GM12873 (cell line): Measurements from ENCODE around the gene CDC40.

Source experiments
- TF ChIP-seq, protein P1 (sequence below): IDR thresholded peaks from 2 replicates; pipeline ENCODE4 v1.5.1; 2012; ENCODE audit warnings: low read depth, mild to moderate bottlenecking, moderate library complexity, low read length, control low read depth; ENCODE audit not compliant: insufficient read depth; ENCODE audit errors: missing control alignments

CDC40 gene

DNA sequence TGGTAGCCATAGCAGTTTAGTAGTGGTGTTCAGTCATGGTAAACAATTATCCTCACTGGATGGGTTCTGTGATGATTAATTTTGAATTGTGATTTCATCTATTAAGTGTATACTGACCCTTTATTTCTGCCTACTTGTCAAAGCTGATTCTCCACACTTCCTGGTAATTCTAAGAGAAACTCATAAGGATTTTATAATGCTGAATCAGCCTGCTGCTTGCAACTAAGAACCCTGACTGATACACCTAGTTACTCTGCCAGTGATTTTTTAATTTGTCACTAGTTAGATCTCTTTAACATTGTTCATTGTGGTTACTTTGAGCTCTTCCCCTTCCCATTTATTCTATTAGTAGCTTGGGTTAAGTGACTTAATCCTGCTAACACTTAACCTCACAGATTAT is 8.6 kb downstream of the CDC40 start:
- TF ChIP-seq, protein P1, sequence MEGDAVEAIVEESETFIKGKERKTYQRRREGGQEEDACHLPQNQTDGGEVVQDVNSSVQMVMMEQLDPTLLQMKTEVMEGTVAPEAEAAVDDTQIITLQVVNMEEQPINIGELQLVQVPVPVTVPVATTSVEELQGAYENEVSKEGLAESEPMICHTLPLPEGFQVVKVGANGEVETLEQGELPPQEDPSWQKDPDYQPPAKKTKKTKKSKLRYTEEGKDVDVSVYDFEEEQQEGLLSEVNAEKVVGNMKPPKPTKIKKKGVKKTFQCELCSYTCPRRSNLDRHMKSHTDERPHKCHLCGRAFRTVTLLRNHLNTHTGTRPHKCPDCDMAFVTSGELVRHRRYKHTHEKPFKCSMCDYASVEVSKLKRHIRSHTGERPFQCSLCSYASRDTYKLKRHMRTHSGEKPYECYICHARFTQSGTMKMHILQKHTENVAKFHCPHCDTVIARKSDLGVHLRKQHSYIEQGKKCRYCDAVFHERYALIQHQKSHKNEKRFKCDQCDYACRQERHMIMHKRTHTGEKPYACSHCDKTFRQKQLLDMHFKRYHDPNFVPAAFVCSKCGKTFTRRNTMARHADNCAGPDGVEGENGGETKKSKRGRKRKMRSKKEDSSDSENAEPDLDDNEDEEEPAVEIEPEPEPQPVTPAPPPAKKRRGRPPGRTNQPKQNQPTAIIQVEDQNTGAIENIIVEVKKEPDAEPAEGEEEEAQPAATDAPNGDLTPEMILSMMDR, result no peak

DNA sequence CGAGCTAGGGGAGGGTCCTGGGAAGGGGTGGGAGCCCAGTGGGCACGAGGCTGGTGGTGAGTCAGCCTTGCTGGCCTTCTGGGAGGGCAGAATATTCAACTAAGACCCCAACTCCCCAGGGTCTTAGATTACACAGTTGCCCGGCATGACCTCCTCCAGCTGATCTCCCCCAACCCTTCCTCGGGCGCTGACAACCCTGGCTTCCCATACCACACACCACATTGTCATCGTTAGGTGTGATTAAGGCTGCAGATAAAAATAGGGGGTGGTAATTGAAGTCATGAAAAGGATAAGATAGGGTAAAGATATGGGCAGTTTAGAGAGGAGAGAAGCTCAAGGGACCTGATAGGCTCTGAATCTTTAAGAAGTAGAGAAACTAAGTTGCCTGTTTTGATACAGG is 10.5 kb downstream of the CDC40 start:
- TF ChIP-seq, protein P1, result no peak

DNA sequence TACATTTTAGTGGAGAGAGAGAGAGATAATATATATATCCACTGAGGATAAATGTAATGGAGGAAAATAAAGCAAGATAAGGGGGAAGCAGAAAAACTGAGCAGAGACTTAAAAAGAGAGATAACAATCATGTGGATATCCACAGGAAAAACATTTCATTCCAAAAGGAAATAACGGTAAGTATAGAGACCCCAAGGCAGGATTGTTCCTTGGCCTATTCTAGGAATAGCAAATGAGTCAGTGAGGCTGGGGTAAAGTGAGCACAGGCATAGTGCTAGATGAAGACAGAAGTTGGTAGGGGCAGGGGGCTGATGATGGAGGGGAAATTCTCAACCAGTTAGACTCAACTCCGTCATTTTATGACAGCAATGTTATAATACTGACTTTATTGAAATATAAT is 11.2 kb downstream of the CDC40 start:
- TF ChIP-seq, protein P1, result no peak

DNA sequence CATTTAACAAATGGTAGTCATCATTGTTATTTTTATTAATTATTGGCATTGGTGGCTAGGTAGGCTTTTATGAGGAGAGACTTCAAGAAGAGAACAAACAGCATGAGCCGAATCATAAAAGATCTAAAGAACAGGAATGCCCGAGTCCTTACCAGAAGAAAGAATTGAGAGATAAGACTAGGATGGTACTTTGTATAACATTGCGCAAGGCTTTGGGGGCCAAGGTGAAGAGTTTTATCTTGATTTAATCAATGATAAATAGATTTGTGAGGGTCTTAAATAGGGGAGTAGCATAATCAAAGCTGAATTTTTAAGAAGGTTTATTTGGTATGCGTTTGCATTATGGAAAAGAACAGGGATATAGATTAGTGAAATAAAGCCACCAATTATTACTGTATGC is 15.4 kb downstream of the CDC40 start:
- TF ChIP-seq, protein P1, result no peak

DNA sequence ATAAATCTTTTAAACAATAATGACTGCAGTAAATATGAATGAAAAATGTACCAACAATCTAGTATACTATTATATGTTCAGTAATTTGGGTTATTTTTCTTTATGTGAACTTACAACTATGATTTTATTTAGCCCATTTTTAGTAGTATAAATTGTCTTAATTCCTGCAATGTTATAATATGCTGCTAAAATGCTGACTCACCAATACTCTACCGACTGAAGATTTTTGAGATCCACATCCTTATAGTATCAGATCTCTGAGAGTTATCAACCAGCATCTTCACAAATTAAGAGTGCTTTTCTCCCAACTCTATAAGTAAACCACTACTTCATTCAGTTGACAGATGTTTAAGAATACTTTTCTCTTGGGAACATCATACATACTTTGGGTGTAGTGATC is 16.6 kb downstream of the CDC40 start:
- TF ChIP-seq, protein P1, result no peak

DNA sequence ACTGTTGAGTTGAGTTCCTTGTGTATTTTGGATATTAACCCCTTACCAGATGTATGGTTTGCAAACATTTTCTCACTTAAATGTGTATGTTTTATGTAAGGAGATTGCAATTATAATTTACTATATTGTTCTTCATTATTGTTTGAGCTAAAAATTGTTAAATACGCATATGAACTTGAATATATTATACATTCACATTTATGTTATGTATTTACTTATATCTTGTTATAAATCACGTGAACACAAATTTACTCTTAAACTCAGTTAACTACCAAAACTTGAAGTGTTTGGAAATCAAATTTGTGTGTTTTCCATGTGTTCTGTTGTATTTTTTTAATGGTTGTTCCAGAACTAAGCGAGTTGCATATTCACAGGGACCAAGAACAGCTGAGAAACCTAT is 18.3 kb downstream of the CDC40 start:
- TF ChIP-seq, protein P1, result no peak

DNA sequence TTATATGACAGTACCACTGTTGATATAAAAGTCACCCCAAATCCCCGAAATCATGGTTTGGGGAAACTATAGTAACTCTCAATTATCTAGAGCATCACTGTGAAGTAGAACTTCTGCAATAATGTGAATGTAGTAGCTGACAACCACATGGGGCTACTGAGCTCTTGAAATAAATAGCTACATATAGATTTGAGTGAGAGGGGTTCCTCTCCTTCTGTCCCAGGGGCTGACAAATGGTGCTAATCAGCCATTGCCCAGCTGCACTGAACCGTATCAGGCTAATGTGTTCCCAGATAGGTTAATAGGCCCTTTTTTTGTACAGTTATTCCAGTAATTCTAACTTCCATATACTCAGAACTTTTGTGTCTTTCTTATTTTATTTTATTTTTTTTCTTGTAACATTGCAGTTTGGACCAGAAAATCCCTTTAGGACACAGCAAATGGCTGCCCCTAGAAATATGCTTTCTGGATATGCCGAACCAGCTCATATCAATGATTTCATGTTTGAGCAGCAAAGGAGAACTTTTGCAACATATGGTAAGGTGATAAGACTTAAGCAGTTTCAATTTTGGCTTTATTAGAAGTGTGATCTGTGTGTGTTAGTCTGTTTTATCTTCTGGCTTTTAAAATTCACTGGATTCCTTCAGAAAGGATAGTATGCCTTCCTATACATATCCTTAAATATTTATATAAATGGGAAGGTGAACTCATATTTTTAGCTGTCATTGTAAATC is 21.1 kb downstream of the CDC40 start:
- TF ChIP-seq, protein P1, result no peak
